ENCODE data around the gene HDDC2.

DNA sequence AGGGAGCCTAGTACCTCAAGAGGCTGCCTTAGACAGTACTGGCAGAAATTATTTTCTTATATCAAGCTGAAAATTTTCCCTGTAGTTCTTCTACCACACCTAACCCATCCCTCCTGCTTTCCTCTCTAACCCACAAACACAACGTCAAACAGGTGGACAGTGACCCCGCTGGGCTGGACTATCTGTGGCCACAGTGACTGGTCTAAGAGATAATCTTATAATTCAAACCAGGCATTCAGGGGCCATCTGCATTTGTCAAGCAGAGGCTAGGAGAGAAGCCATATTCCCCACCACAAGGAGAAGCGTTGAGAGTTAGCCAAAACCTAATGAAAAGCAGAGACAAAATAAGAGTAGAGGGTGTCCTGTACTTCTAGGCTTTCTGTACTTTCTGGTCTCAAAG, 8.2 kb downstream of the HDDC2 start:
- TF ChIP-seq, protein P1, sequence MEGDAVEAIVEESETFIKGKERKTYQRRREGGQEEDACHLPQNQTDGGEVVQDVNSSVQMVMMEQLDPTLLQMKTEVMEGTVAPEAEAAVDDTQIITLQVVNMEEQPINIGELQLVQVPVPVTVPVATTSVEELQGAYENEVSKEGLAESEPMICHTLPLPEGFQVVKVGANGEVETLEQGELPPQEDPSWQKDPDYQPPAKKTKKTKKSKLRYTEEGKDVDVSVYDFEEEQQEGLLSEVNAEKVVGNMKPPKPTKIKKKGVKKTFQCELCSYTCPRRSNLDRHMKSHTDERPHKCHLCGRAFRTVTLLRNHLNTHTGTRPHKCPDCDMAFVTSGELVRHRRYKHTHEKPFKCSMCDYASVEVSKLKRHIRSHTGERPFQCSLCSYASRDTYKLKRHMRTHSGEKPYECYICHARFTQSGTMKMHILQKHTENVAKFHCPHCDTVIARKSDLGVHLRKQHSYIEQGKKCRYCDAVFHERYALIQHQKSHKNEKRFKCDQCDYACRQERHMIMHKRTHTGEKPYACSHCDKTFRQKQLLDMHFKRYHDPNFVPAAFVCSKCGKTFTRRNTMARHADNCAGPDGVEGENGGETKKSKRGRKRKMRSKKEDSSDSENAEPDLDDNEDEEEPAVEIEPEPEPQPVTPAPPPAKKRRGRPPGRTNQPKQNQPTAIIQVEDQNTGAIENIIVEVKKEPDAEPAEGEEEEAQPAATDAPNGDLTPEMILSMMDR (IDR thresholded peaks at IDR 0.05): no peak
- TF ChIP-seq POLR2A (IDR thresholded peaks at IDR 0.05): no peak
